ENCODE measurements around the gene GPR39.
"Not testable (repeated sequence)": the region's sequence is repeated elsewhere in the genome, so short reads cannot be mapped to it uniquely, and the experiment has no call there.

The GPR39 gene

DNA sequence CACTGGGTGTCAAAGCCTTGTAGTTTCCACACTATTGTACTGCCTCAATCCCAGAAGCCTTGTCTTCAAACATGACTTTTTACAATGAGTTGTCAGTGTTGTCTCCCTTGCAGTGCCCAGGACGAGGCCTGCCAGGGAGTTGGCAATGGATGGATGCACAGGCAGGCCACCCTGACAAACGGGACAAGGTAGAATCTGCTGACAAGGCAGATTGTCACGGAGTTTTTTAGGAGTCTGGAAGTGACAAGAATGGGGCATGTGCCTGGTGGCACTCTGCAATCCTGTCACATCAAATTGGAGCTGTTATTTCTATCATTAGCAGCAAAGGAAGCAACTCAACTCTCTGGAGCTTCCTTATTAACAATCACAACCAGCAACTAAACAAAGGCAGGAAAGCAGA, 25.2 kb upstream of the GPR39 start:
- TF ChIP-seq CTCF (IDR thresholded peaks at IDR 0.05; ENCODE audit: low read depth, low read length, missing control alignments): no peak
- DNase-seq (ENCODE audit: low read depth): no peak
- in situ Hi-C loops (cut with HindIII; ENCODE audit: low sequenced_read_pairs): no loop called here
- no peak overlapping the region for H3K4me3 ChIP-seq (ENCODE audit: low read depth, low read length)

- in situ Hi-C loops (cut with HindIII; ENCODE audit: low sequenced_read_pairs): no loop called here
- no peak for TF ChIP-seq CTCF (IDR thresholded peaks at IDR 0.05; ENCODE audit: low read depth, low read length, missing control alignments)
- H3K4me3 ChIP-seq (ENCODE audit: low read depth, low read length): no peak overlapping the region
- DNase-seq (ENCODE audit: low read depth): no peak
Measured at GRCh38 chr2:132392221-132392620, 24.4 kb upstream of the GPR39 start.

DNA sequence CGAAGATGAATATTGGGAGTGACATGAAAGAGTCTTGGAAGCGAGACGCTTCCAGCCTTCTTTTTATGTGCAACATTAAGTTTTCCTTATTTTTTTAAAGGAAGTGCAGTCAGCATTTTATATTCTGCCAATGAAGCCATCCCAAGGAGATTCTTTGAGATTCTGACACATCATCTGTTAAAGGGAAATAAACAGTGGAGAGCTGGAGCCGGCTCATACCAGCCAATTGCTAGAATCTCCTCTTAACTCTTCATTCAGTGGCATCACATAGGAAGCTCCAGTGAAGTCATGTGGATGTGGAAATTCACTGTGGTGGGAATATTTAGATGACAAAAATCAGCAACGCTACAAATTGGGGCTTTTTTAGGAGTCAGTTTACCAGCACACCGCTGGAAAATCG, 23.7 kb upstream of the GPR39 start:
- DNase-seq (ENCODE audit: low read depth): no peak
- TF ChIP-seq CTCF (IDR thresholded peaks at IDR 0.05; ENCODE audit: low read depth, low read length, missing control alignments): no peak
- in situ Hi-C loops (cut with HindIII; ENCODE audit: low sequenced_read_pairs): no loop called here
- no peak overlapping the region for H3K4me3 ChIP-seq (ENCODE audit: low read depth, low read length)

- in situ Hi-C loops (cut with HindIII; ENCODE audit: low sequenced_read_pairs); H3K4me3 ChIP-seq (ENCODE audit: low read depth, low read length); DNase-seq (ENCODE audit: low read depth): not testable (repeated sequence)
Measured at GRCh38 chr2:132397042-132397441, 19.6 kb upstream of the GPR39 start.

- in situ Hi-C loops (cut with HindIII; ENCODE audit: low sequenced_read_pairs): no loop called here
- no peak overlapping the region for H3K4me3 ChIP-seq (ENCODE audit: low read depth, low read length)
- TF ChIP-seq CTCF (IDR thresholded peaks at IDR 0.05; ENCODE audit: low read depth, low read length, missing control alignments): no peak
- DNase-seq (ENCODE audit: low read depth): no peak
Measured at GRCh38 chr2:132400169-132400900, 16.3 kb upstream of the GPR39 start.

- in situ Hi-C loops (cut with HindIII; ENCODE audit: low sequenced_read_pairs): no loop called here
- no peak for TF ChIP-seq CTCF (IDR thresholded peaks at IDR 0.05; ENCODE audit: low read depth, low read length, missing control alignments)
- no peak overlapping the region for H3K4me3 ChIP-seq (ENCODE audit: low read depth, low read length)
- DNase-seq (ENCODE audit: low read depth): no peak
Measured at GRCh38 chr2:132400901-132401240, 15.7 kb upstream of the GPR39 start.

GRCh38 chr2:132401326-132401725, 15.3 kb upstream of the GPR39 start:
- no peak for TF ChIP-seq CTCF (IDR thresholded peaks at IDR 0.05; ENCODE audit: low read depth, low read length, missing control alignments)
- in situ Hi-C loops (cut with HindIII; ENCODE audit: low sequenced_read_pairs): no loop called here
- DNase-seq (ENCODE audit: low read depth): no peak
- H3K4me3 ChIP-seq (ENCODE audit: low read depth, low read length): no peak overlapping the region

Data from astrocyte of the cerebellum (primary cell).